ENCODE measurements around the gene MYOM3. TPM values are rescaled to one million over a fixed set of nuclear protein-coding genes. Genes with fewer than 3 reads are reported as not detected.

MYOM3 gene
- total RNA-seq, 2 donors from 2014 or later, result 2.3 to 4.3 TPM

DNA sequence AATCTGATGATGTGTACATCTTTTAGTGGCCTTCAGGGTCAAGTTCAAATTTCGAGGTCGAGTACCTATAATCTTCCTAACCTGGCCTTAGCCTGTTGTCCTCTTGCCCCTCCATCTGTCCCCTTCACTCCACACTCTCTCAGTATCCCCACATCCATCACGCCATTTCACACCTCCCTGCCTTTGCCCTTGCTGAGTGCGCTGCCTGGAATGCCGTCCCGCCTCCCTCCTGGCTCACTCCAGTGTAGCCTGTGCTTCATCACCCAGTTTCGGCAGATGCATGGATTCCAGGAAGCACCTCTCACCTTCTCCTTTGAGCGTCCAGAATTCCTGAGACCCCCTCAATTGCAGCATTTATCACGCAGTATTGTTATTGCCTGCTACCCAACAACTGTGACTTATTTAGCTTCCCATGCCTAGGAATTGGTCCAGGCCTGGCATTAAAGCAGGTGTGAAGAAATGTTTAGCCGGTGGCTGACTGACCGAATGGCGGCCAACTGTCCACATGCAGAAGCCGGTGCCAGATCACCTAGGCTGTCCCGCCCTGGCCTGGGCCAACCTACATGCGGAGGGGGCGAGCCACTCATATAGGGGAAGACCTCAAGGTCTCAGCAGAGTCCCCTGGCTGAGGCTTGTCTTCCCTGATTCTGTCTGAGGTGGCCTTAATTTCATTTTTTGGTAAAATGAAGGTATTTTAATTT lies 34.5 kb downstream of the MYOM3 start:
- intact Hi-C loops (cut with DNase I), result loop anchor here (10.0 kb wide), 2 partner anchors 77 to 307 kb away; no protein-coding TSS in a partner anchor
- no peaks in the 10 kb centered on the region for H3K9me3 ChIP-seq
- WGBS, 2 donors, result 90 to 91% methylated on average over 16 of the region's 16 CpGs

GRCh38 chr1:24075946-24076345 lies 36.0 kb downstream of the MYOM3 start:
- H3K27me3 ChIP-seq, result no peaks in the 10 kb centered on the region
- no peak overlapping the region for H3K27ac ChIP-seq
- ATAC-seq, result no peak
- intact Hi-C loops (cut with DNase I), result loop anchor here (10.0 kb wide), 2 partner anchors 79 to 309 kb away; no protein-coding TSS in a partner anchor
- H3K4me3 ChIP-seq, result no peak overlapping the region
- no peak for DNase-seq
- no peaks in the 10 kb centered on the region for H3K9me3 ChIP-seq
- TF ChIP-seq POLR2A (IDR thresholded peaks at IDR 0.05), result no peak
- TF ChIP-seq CTCF (IDR thresholded peaks at IDR 0.05), result no peak
- 88 to 92% methylated on average over 4 to 7 of the region's 8 CpGs for WGBS, 2 donors
- no peaks in the 10 kb centered on the region for H3K36me3 ChIP-seq (replicated peaks in 1 of 2; ENCODE audit: insufficient read depth in 1 of 2, low read depth in 2 of 2)
- peaks cover 8% of the 10 kb centered on the region for H3K4me1 ChIP-seq

More for the DNA sequence above, 34.5 kb downstream of the MYOM3 start:
- Histone ChIP-seq H3K4me1 (peaks cover 13% of the 10 kb centered on the region), H3K27me3 (no peaks in the 10 kb centered on the region), H3K27ac (no peak overlapping the region), H3K4me3 (no peak overlapping the region), H3K36me3 (replicated peaks in 1 of 2; ENCODE audit: insufficient read depth in 1 of 2, low read depth in 2 of 2) (no peaks in the 10 kb centered on the region)
- no peak for DNase-seq
- no peak for ATAC-seq
- TF ChIP-seq CTCF (IDR thresholded peaks at IDR 0.05) (no peak), POLR2A (IDR thresholded peaks at IDR 0.05) (no peak)

DNA sequence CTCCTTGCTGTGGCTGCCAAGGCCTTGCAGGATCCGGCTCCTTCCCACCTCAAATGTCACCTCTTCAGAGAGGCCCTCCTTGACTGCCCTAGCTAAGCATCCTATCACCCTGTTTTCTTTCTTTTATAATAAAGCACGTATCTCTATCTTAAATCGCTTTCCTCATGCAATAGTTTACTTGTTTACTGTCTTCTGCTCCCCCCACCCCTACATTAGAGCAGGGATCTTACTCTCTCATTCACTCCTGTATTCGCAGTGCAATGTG lies 36.4 kb downstream of the MYOM3 start:
- no peaks in the 10 kb centered on the region for H3K9me3 ChIP-seq
- intact Hi-C loops (cut with DNase I), result loop anchor here (10.0 kb wide), 2 partner anchors 79 to 309 kb away; no protein-coding TSS in a partner anchor
- H3K27me3 ChIP-seq, result no peaks in the 10 kb centered on the region
- no peak overlapping the region for H3K4me3 ChIP-seq
- H3K4me1 ChIP-seq, result peaks cover 7% of the 10 kb centered on the region
- H3K36me3 ChIP-seq (replicated peaks in 1 of 2; ENCODE audit: insufficient read depth in 1 of 2, low read depth in 2 of 2), result no peaks in the 10 kb centered on the region
- ATAC-seq, result no peak
- TF ChIP-seq CTCF (IDR thresholded peaks at IDR 0.05) (no peak), POLR2A (IDR thresholded peaks at IDR 0.05) (no peak)
- no peak for DNase-seq
- WGBS, 2 donors, result 74% methylated on average over 4 of the region's 4 CpGs
- H3K27ac ChIP-seq, result no peak overlapping the region

DNA sequence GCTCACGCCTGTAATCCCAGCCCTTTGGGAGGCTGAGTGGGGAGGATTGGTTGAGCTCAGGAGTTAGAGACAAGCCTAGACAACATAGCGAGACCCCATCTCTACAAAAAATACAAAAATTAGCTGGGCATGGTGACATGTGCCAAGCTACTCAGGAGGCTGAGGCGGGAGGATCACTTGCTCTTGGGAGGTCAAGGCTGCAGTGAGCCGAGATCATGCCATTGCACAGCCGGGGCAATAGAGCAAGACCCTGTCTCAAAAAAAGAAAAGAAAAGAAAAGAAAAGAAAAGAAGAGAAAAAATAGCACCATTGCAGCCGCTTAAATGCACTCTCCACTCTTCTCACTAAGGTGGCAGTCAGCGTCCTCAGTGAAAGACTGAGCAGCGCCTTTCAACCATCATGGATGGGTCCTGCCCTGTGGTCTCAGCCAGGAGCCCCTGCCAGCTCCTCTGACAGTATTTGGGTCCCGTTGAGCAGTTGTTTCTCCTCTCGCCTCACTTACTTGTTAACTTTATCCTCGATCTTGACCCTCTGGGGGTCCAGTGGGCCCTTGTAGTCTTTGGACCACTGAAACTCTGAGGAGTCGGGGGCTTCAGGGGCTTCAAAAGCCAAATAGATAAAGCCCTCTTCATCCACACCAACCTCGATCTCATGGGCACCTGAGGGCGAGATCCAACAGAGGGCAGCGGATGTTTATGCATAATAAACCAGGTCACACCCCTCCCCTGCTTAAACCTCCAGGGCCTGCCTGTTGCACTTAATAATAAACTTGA lies 36.9 kb downstream of the MYOM3 start:
- peaks cover 7% of the 10 kb centered on the region for H3K4me1 ChIP-seq
- H3K27me3 ChIP-seq, result no peaks in the 10 kb centered on the region
- no peaks in the 10 kb centered on the region for H3K36me3 ChIP-seq (replicated peaks in 1 of 2; ENCODE audit: insufficient read depth in 1 of 2, low read depth in 2 of 2)
- no peak overlapping the region for H3K4me3 ChIP-seq
- no peak overlapping the region for H3K27ac ChIP-seq
- no peak for ATAC-seq
- intact Hi-C loops (cut with DNase I), result loop anchor here (5.0 to 10.0 kb wide), 3 partner anchors 37 to 310 kb away; partner anchors contain the start of gene MYOM3
- TF ChIP-seq CTCF (IDR thresholded peaks at IDR 0.05) (no peak), POLR2A (IDR thresholded peaks at IDR 0.05) (no peak)
- no peaks in the 10 kb centered on the region for H3K9me3 ChIP-seq
- no peak for DNase-seq
- 85 to 88% methylated on average over 15 of the region's 15 CpGs for WGBS, 2 donors

All from body of pancreas (tissue), 4 donors.